GM18868 (cell line): ENCODE measurements around the gene IL4I1.

Source experiments
- ATAC-seq: cut with Tn5 transposase; IDR thresholded peaks from one replicate; pipeline ENCODE4 v1.9.1; 2021; ENCODE audit warnings: mild to moderate bottlenecking, moderate library complexity; ENCODE audit not compliant: unreplicated experiment

IL4I1 gene

GRCh38 chr19:49864890-49865289 is 31.8 kb downstream of the IL4I1 start:
- ATAC-seq: no peak

- ATAC-seq: no peak
Measured at GRCh38 chr19:49863935-49864320, 32.8 kb downstream of the IL4I1 start.

DNA sequence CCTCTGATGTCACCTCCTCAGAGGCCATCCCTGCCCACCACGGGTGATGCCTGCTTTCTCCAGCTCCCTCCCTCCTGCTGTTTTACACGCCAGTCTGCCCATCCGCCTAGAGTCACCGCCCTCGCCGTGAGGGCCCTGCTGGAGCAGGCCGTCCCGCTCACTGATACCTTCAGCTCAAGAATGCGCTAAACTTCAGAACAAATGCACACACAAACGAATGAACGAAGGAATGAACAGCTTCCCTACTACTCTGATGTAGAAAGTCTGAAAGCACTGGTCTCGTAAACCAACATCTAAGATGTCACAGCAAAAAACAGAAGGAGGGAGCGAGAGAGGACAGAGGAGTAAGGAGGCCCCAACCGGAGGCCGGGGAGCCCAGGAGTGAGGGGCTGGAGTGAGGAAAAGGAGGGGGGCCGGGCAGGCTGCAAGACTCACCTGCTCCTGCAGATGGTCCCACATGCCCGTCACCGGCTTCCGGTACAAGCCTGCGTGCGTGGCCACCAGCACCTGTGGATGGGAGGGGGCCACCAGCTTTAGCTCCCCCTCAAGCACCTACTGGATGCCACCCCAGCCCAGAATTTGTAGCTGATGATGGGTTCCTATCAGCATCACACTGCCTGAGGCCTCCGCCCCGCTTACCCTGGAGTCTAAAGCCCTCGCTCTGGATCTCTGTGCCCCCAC is 33.3 kb downstream of the IL4I1 start:
- no peak for ATAC-seq

- no peak for ATAC-seq
Measured at GRCh38 chr19:49862391-49863253, 34.1 kb downstream of the IL4I1 start.

DNA sequence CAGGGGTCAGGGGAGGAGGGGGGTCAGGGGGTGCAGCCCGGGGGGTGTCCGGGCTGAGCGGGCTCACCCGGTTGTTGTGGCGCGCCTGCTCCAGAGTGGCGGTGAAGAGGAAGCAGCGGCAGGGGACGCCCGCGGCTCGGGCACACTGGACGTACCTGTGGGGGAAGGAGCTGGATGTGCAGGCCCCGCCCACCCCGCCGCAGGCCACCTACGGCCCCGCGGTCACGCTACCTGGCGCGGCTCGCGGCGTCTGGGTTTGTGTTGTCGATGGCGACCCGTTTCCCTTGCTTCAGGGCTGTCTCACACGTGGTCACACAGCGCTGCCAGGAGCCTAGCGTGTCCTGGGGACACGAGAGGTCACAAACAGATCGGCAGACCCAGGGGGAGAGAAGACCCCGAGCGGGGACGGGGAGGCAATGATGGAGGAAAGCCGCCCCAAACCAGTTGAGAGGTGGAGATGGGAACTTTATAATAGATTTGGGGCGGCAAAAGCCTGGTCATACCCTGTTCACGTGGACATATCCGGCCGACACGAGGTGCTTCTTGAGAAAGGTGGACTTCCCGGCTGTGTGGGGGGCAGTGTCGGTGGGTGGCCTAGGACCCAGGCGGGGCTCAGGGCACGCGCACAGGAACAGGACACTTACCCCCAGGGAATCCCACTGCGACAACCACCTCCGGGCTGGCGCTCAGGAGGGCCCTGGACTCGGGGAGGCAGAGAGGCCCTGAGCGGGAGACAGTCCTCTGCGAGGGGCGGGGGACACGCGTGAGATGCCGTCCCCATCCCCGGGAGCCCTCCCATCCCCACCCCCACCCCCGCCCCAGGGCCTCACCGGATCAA is 34.9 kb downstream of the IL4I1 start:
- ATAC-seq: no peak

DNA sequence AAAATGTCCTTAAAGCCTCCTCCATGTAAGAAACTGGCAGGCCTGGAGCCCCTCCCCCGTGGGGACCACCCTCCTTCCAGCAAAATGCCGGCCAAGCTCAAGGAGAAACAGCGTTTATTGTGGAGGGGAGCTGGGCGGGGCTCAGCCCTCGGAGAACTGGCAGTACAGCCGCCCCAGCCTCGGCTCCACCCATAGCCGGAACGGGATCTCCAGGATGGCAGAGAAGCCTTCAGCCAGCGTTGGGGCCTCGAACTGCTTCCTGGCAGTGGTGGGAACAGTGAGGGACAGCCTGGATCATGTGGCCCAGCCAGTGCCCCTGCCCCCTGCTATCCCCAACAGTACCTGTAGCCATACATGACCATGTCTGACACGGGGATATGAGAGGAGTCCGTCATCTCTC is 35.6 kb downstream of the IL4I1 start:
- no peak for ATAC-seq

DNA sequence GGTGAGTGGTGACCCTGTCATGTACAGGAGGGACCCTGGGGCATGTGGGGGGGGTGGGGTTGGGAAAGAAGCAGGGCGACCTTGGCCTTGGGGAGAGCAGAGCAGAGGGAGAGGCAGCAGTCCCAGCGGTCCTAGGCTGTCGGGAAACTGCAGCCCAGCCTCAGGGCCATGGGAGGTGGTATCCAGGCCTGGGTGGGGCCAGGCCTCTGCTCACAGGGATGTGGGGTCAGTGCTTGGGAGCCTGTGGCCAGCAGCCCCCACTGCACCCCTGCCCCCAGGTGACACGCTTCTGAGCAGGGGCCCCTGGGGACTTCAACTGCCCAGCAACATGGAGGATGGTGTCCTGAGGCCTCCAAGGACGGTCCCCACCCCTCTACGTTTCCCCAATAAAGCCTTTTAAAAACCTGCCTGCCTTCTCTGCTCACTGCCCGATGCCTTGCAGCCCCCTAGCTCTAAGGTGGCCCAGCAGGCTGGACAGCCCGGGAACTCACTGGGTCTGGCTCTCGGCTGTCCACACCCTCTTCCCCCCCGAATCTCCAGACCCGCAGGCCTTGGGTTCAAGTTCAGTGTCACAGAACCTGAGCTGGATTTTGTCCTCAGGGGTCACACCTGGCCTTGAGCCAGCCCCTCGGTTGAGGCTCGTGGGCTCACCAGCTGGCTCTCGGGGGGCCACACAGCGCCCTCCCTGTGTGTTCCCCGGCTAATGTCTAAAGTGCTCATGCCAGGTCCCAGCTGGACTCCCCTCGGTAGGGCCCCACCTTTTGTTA is 36.2 kb downstream of the IL4I1 start:
- no peak for ATAC-seq

GRCh38 chr19:49859682-49860335 is 36.9 kb downstream of the IL4I1 start:
- no peak for ATAC-seq

DNA sequence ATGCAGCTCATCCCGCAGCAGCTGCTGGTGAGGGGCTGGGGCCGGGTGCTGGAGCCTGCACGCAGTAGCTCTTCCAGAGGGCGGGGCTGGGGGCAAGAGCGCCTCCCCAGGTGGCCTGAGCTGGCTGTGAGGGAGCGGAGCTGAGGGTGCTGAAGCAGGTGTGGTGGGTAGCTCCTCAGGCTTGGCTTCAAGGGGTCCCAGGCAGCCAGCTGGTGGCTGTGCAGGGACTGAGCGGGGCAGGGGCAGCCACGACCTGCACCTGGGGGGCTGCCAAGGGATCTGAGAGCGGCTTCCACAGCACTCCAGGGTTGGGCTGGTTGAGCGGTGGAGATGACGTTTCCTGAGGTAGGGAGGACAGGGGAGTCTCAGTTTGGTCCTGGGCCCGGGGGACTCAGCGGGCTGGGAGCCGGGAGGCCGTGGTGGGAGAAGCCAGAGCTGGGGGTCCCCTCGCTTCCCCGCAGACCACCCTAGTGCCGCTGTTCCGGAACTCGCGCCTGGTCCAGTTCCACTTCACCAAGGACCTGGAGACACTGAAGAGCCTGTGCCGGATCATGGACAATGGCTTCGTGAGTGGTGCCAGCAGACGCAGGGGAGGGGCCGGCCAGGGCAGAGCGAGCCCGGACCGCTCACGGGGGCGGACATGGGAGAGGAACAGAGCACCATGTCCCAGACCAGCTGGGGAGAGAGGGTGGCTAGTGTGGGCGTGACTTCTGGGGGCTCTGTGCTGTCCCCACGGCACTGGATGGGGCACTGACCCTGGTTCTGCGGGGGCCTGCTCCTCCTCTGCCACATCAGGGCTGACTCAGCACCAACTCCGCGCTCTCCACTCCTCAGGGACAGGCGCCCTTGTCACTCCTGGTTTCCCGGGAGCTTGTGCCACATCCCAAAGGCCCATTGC is 38.4 kb downstream of the IL4I1 start:
- ATAC-seq: no peak

GRCh38 chr19:49857838-49858087 is 38.9 kb downstream of the IL4I1 start:
- ATAC-seq: no peak

GRCh38 chr19:49857061-49857837 is 39.4 kb downstream of the IL4I1 start:
- no peak for ATAC-seq

- ATAC-seq: no peak
Measured at GRCh38 chr19:49856574-49857021, 40.1 kb downstream of the IL4I1 start.

DNA sequence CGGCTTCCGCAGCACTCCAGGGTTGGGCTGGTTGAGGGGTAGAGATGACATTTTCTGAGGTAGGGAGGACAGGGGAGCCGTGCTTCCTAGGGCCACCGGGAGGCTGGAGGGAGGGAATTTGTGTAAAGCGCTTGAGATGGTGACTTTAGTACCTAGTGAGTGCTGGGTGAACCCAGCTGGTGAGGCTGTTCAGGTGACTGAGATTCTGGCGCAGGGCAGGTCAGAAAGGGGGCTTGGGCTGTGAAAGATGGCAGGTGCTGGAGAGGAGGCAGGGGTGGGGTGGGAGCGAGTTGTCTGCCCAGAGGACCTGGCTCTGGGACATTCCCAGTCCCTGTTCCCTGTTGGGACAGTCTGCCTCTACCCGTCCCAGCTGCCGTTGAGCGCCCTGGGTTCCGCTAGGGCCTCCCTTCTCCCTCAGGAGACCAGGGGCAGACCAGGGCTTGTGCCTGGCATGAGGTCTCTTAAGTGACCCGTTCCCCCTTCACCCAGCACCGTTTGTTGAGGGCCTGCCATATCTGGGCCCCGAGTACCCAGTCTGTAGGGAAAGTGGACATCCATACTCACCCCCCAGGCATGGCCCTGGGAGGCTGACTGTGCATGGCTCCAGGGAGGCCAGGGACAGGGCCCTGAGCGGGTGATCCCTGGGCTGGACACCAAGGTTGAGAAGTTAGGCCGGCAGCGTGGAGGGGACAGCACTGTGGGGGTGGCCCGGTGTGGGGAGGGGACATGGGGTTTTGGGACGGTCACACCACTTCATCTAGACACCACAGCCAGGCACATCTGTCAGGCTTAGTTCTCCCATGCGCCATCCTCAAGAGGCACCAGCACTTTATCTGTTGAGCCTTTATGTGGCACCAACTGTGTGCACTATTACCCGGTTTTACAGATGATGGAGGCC is 40.8 kb downstream of the IL4I1 start:
- no peak for ATAC-seq

DNA sequence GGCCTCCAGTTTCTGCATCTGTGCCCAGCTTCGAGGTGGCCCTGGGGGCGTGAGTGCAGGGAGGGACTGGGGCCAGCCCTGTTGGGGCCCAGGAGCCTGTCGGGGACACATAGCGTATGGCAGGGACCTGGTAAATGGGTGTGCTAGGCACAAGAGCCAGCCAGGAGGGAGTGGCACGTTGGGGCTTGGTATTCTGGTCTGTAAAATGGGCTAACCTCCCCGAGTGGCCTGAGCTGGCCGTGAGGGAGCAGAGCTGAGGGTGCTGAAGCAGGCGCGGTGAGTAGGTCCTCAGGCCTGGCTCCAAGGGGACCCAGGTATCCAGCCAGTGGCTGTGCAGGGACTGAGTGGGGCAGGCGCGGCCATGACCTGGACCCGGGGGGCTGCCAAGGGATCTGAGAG is 41.4 kb downstream of the IL4I1 start:
- ATAC-seq: no peak

DNA sequence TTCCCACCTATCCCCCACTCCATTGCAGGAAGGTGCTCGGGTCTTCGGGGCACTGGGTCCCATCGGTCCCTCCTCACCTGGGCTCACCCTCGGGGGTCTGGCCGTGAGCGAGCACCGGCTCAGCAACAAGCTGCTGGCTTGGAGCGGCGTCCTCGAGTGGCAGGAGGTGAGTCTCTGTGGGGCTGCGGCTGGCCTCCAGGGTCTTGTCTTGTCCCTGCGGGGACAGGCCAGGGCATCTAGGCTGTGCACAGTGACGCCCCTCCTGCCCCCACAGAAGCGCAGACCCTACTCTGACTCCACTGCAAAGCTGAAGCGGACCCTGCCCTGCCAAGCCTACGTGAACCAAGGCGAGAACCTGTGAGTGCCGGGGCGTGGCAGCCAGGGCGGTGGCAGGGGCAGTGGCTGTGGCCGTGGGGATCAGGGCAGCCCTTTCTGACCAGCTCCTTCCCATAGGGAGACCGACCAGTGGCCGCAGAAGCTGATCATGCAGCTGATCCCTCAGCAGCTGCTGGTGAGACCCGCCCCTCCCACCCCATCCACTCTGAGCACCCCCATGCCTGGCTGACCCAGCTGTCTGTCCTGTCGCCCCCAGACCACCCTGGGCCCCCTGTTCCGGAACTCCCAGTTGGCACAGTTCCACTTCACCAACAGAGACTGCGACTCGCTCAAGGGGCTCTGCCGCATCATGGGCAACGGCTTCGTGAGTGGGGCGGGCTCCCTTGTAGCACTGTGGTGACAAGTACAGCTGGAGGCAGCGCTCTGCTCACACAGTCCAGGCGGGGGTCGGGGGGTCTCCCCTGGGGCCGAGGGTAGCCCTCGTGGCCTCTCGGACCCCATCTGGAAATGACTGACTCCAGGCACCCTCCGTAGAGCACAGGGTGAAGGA is 42.1 kb downstream of the IL4I1 start:
- ATAC-seq: no peak

GRCh38 chr19:49853852-49854377 is 42.8 kb downstream of the IL4I1 start:
- no peak for ATAC-seq
